HEK293T (cell line): ENCODE measurements around the gene LPGAT1.

Experiments used
- CTBP1 ChIP-seq: fragments of 450-650 bp; IDR thresholded peaks from 2 replicates; pipeline ENCODE4 v1.6.1; 2016; ENCODE audit warnings: borderline replicate concordance
- ELF4 ChIP-seq: fragments of 450-650 bp; IDR thresholded peaks from 2 replicates; pipeline ENCODE4 v1.6.1; 2017; ENCODE audit warnings: antibody characterized with exemption
- FOXA1 ChIP-seq: fragments of 450-650 bp; IDR thresholded peaks from 2 replicates; pipeline ENCODE4 v1.6.1; 2016; ENCODE audit warnings: mild to moderate bottlenecking
- FOXK2 ChIP-seq: fragments of 450-650 bp; IDR thresholded peaks from 2 replicates; pipeline ENCODE4 v1.6.1; 2016; ENCODE audit warnings: mild to moderate bottlenecking
- FOXM1 ChIP-seq: fragments of 450-650 bp; IDR thresholded peaks from 2 replicates; pipeline ENCODE4 v1.6.1; 2017; ENCODE audit warnings: mild to moderate bottlenecking, borderline replicate concordance
- NFRKB ChIP-seq: fragments of 450-650 bp; IDR thresholded peaks from 2 replicates; pipeline ENCODE4 v1.6.1; 2016; ENCODE audit warnings: mild to moderate bottlenecking, moderate library complexity
- SP1 ChIP-seq: fragments of 450-650 bp; IDR thresholded peaks from 2 replicates; pipeline ENCODE4 v1.6.1; 2017
- TARDBP ChIP-seq: fragments of 450-650 bp; IDR thresholded peaks from 2 replicates; pipeline ENCODE4 v1.6.1; 2016
- TF ChIP-seq, protein P1 (sequence below): fragments of 450-650 bp; IDR thresholded peaks from 2 replicates; pipeline ENCODE4 v1.6.1; 2016

- TF ChIP-seq FOXM1 (no peak), FOXA1 (no peak), SP1 (no peak), ELF4 (no peak), TARDBP (no peak), CTBP1 (no peak), FOXK2 (no peak), NFRKB (no peak)
- TF ChIP-seq, protein P1, sequence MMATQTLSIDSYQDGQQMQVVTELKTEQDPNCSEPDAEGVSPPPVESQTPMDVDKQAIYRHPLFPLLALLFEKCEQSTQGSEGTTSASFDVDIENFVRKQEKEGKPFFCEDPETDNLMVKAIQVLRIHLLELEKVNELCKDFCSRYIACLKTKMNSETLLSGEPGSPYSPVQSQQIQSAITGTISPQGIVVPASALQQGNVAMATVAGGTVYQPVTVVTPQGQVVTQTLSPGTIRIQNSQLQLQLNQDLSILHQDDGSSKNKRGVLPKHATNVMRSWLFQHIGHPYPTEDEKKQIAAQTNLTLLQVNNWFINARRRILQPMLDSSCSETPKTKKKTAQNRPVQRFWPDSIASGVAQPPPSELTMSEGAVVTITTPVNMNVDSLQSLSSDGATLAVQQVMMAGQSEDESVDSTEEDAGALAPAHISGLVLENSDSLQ, result no peak
These were observed 114.6 kb downstream of the LPGAT1 start for GRCh38 chr1:211715971-211716370.
